SK-N-SH (cell line): ENCODE results near the gene TCF23. TPM values are rescaled to one million over a fixed set of nuclear protein-coding genes. Genes with fewer than 3 reads are reported as not detected.

Experiments used
- CTCF ChIA-PET: fragments of 300-600, 350-600 bp; formaldehyde crosslinking; extraction: SDS; loops from one replicate; lab custom pipeline; 2021; lab: Yijun Ruan, JAX
- POLR2A ChIA-PET: fragments of 350-600 bp; sonication (Branson Sonifier 250); formaldehyde crosslinking; extraction: SDS; loops from one replicate; lab custom pipeline; 2020; ENCODE audit warnings: antibody characterized with exemption, inconsistent platforms; lab: Yijun Ruan, JAX
- DNase-seq: peaks from one replicate; pipeline ENCODE4 v3.0.0; 2012
- H2AFZ ChIP-seq: fragments of 200-600 bp; sonication (generic); 2 replicates; pipeline ENCODE4 v1.8.1; 2016; ENCODE audit warnings: antibody characterized with exemption, mild to moderate bottlenecking, low read depth
- H3F3A ChIP-seq: fragments of 200-600 bp; sonication (generic); replicated peaks from 2 replicates; pipeline ENCODE3; 2016; ENCODE audit warnings: antibody characterized with exemption, mild to moderate bottlenecking; ENCODE audit not compliant: insufficient read depth
- H3K27ac ChIP-seq, 2 experiments: fragments of 200-500 bp in 1 of 2; fragments of 200-600 bp in 1 of 2; sonication (Bioruptor generic) in 1 of 2; sonication (generic), shearing (Covaris generic) in 1 of 2; 2 replicates each; pipeline versions ENCODE4 v1.5.1 to v1.6.1; 2014 to 2016; ENCODE audit warnings: low read depth in 2 of 2, inconsistent platforms in 1 of 2, low read length in 1 of 2, mild to moderate bottlenecking in 1 of 2, mixed read lengths in 1 of 2
- H3K27me3 ChIP-seq: fragments of 200-600 bp; sonication (generic), shearing (Covaris generic); 2 replicates; pipeline ENCODE4 v1.6.1; 2016; ENCODE audit warnings: mixed run types; ENCODE audit not compliant: insufficient read depth
- H3K36me3 ChIP-seq, 2 experiments: fragments of 200-500 bp in 1 of 2; fragments of 200-600 bp in 1 of 2; sonication (Bioruptor generic) in 1 of 2; sonication (generic) in 1 of 2; replicated peaks in 1 of 2; 2 replicates each; pipeline versions ENCODE3 to v1.5.1; 2014 to 2016; ENCODE audit warnings: low read length in 1 of 2, mild to moderate bottlenecking in 1 of 2; ENCODE audit not compliant: insufficient read depth in 2 of 2, control insufficient read depth in 1 of 2
- H3K4me1 ChIP-seq, 2 experiments: fragments of 200-500 bp in 1 of 2; fragments of 200-600 bp in 1 of 2; sonication (Bioruptor generic) in 1 of 2; sonication (generic), shearing (Covaris generic) in 1 of 2; 2 replicates each; pipeline versions ENCODE4 v1.5.1 to v1.6.1; 2014 to 2016; ENCODE audit warnings: low read depth in 1 of 2, low read length in 1 of 2, mixed run types in 1 of 2; ENCODE audit not compliant: insufficient read depth in 2 of 2, control insufficient read depth in 1 of 2
- H3K4me2 ChIP-seq: fragments of 200-600 bp; sonication (generic), shearing (Covaris generic); 2 replicates; pipeline ENCODE4 v1.6.1; 2017; ENCODE audit warnings: mixed run types
- H3K4me3 ChIP-seq, 2 experiments: fragments of 200-500 bp in 1 of 2; fragments of 200-600 bp in 1 of 2; sonication (Bioruptor generic) in 1 of 2; sonication (generic), shearing (Covaris generic) in 1 of 2; 2 replicates each; pipeline versions ENCODE4 v1.5.1 to v1.8.1; 2014 to 2016; ENCODE audit warnings: low read depth in 2 of 2, inconsistent platforms in 1 of 2, low read length in 1 of 2, mild to moderate bottlenecking in 1 of 2, mixed read lengths in 1 of 2, moderate library complexity in 1 of 2
- H3K79me2 ChIP-seq: fragments of 200-600 bp; sonication (generic); 2 replicates; pipeline ENCODE4 v1.8.1; 2017; ENCODE audit warnings: mild to moderate bottlenecking; ENCODE audit not compliant: insufficient read depth
- H3K9ac ChIP-seq: fragments of 200-600 bp; sonication (generic); 2 replicates; pipeline ENCODE4 v1.6.1; 2017; ENCODE audit warnings: mixed run types
- H3K9me2 ChIP-seq: fragments of 200-600 bp; sonication (generic); 2 replicates; pipeline ENCODE4 v1.6.1; 2017; ENCODE audit warnings: mixed run types
- H3K9me3 ChIP-seq: fragments of 200-600 bp; sonication (generic); 2 replicates; pipeline ENCODE4 v1.6.1; 2017; ENCODE audit warnings: mixed run types, mild to moderate bottlenecking, moderate library complexity
- H4K20me1 ChIP-seq: fragments of 200-600 bp; sonication (generic); 2 replicates; pipeline ENCODE4 v1.6.1; 2017; ENCODE audit warnings: mild to moderate bottlenecking, mixed run types; ENCODE audit not compliant: insufficient read depth
- CHD2 ChIP-seq: fragments of 150-350 bp; IDR thresholded peaks from 2 replicates; pipeline ENCODE4 v1.6.1; 2018; ENCODE audit warnings: low read length; ENCODE audit not compliant: partially characterized antibody
- ELF1 ChIP-seq: IDR thresholded peaks from 2 replicates; pipeline ENCODE4 v1.4.0; 2012
- EP300 ChIP-seq, 2 experiments: IDR thresholded peaks; 2 replicates each; pipeline versions ENCODE4 v1.4.0 to v1.6.1; 2012; ENCODE audit warnings: borderline replicate concordance in 1 of 2, low read depth in 1 of 2, low read length in 1 of 2
- EZH2phosphoT487 ChIP-seq: fragments of 200-600 bp; sonication (generic); IDR thresholded peaks from 2 replicates; pipeline ENCODE4 v1.6.1; 2017; ENCODE audit warnings: low read depth, mixed run types, mild to moderate bottlenecking, antibody characterized with exemption, moderate library complexity, borderline replicate concordance
- FOXJ3 ChIP-seq: sonication (generic); formaldehyde crosslinking; IDR thresholded peaks from 2 replicates; pipeline ENCODE4 v1.5.1; 2020; ENCODE audit warnings: mild to moderate bottlenecking, missing genetic modification reagents
- GABPA ChIP-seq: IDR thresholded peaks from 2 replicates; pipeline ENCODE4 v1.4.0; 2012; ENCODE audit warnings: low read depth, mild to moderate bottlenecking
- GATA2 ChIP-seq: sonication (generic); formaldehyde crosslinking; IDR thresholded peaks from 2 replicates; pipeline ENCODE4 v1.5.0; 2020; ENCODE audit warnings: mild to moderate bottlenecking, missing genetic modification reagents
- IRF3 ChIP-seq: fragments of 150-350 bp; IDR thresholded peaks from 2 replicates; pipeline ENCODE4 v1.6.1; 2016; ENCODE audit warnings: mild to moderate bottlenecking, low read depth, low read length
- JUND ChIP-seq: IDR thresholded peaks from 2 replicates; pipeline ENCODE4 v1.4.0; 2012
- MEF2A ChIP-seq: IDR thresholded peaks from 2 replicates; pipeline ENCODE4 v1.4.0; 2012; ENCODE audit warnings: low read depth, borderline replicate concordance
- MXI1 ChIP-seq: IDR thresholded peaks from 2 replicates; pipeline ENCODE4 v1.6.1; 2012; ENCODE audit warnings: mild to moderate bottlenecking, low read depth, low read length, improper control_type of control experiment
- POLR2AphosphoS5 ChIP-seq: IDR thresholded peaks from 2 replicates; pipeline ENCODE4 v1.6.1; 2012; ENCODE audit warnings: low read depth, low read length
- RAD21 ChIP-seq: IDR thresholded peaks from 2 replicates; pipeline ENCODE4 v1.6.1; 2012; ENCODE audit warnings: mild to moderate bottlenecking, low read length
- RCOR1 ChIP-seq: fragments of 150-350 bp; IDR thresholded peaks from 2 replicates; pipeline ENCODE4 v1.6.1; 2017; ENCODE audit warnings: antibody characterized with exemption, low read length
- TEAD4 ChIP-seq: IDR thresholded peaks from 2 replicates; pipeline ENCODE4 v1.4.0; 2012; ENCODE audit warnings: mild to moderate bottlenecking, borderline replicate concordance; ENCODE audit not compliant: insufficient read depth
- YY1 ChIP-seq: IDR thresholded peaks from 2 replicates; pipeline ENCODE4 v1.4.0; 2012; ENCODE audit warnings: low read depth, mild to moderate bottlenecking
- ZBTB33 ChIP-seq: IDR thresholded peaks from 2 replicates; pipeline ENCODE4 v1.4.0; 2012; ENCODE audit warnings: low read depth, borderline replicate concordance
- WGBS: methylation state at CpG from one replicate; pipeline ENCODE4 v1.1.6; 2017; ENCODE audit warnings: low lambda C conversion rate; 5-methylcytosine and 5-hydroxymethylcytosine counted together
- polyA plus RNA-seq, 3 experiments: library from polyadenylated mRNA; depleted of rRNA; stranded (reverse); fragments of >200 nt; gene quantifications; 2 replicates each; pipeline ENCODE4 v1.2.3, GENCODE V29; 2012

The TCF23 gene
- polyA plus RNA-seq, 1 of the 3 experiments (the other 2 are of a cell fraction), result not detected

- Histone ChIP-seq H3K9me3 (no peaks in the 10 kb centered on the region), H3K36me3 (peaks cover 9 to 32% of the 10 kb centered on the region in 2 experiments), H3F3A (no peaks in the 10 kb centered on the region), H3K27ac (no peak overlapping the region), H3K4me2 (no peak overlapping the region), H3K27me3 (no peaks in the 10 kb centered on the region), H4K20me1 (peaks cover 9% of the 10 kb centered on the region; the same call in 1 of the 2 replicates), H2AFZ (no peak overlapping the region), H3K4me3 (no peak overlapping the region), H3K9ac (no peak overlapping the region), H3K79me2 (peaks cover 21% of the 10 kb centered on the region), H3K4me1 (peaks cover 7 to 14% of the 10 kb centered on the region in 2 experiments; a peak in 3 of 4 replicates), H3K9me2 (no peaks in the 10 kb centered on the region)
- WGBS, result 87% methylated on average over 9 of the region's 11 CpGs
- ChIA-PET POLR2A (no interaction called here), CTCF (interaction anchor here (1.0 to 6.3 kb wide), 6 partner anchors 8 to 172 kb away, joined by 3 to 43 read pairs (median 18); partner anchors contain the start of gene ABHD1)
- DNase-seq, result no peak
- TF ChIP-seq TEAD4 (no peak), CHD2 (no peak), EZH2phosphoT487 (no peak), JUND (no peak), FOXJ3 (CRISPR knock-in tag) (no peak), ZBTB33 (no peak), POLR2AphosphoS5 (no peak), MEF2A (no peak), MXI1 (no peak), GABPA (no peak), YY1 (no peak), RAD21 (no peak), RCOR1 (no peak), EP300 (IDR thresholded peaks at IDR 0.05; ENCODE audit: borderline replicate concordance in 1 of 2, low read depth in 1 of 2, low read length in 1 of 2) (no peak), GATA2 (CRISPR knock-in tag) (no peak), ELF1 (no peak), IRF3 (no peak)
These were observed 17.4 kb upstream of the TCF23 start for GRCh38 chr2:27131429-27131828.
